22Rv1 (cell line): Measurements from ENCODE around the gene DTNB.

Source experiments
- CTCF ChIP-seq: fragments of 450-650 bp; IDR thresholded peaks from 2 replicates; pipeline ENCODE4 v1.5.1; 2017; ENCODE audit warnings: mild to moderate bottlenecking
- ZFX ChIP-seq: fragments of 450-650 bp; IDR thresholded peaks from 2 replicates; pipeline ENCODE4 v1.6.1; 2017; ENCODE audit warnings: antibody characterized with exemption, borderline replicate concordance

GRCh38 chr2:25666218-25666617, 7.2 kb downstream of the DTNB start:
- TF ChIP-seq CTCF (no peak), ZFX (no peak)
